GM21529 (cell line): Measurements from ENCODE around the gene C10orf67.
"Not testable (repeated sequence)": the region's sequence is repeated elsewhere in the genome, so short reads cannot be mapped to it uniquely, and the experiment has no call there.

Source experiments
- ATAC-seq: cut with Tn5 transposase; IDR thresholded peaks from one replicate; pipeline ENCODE4 v1.9.1; 2021; ENCODE audit not compliant: unreplicated experiment

C10orf67 gene

GRCh38 chr10:23281044-23281433, 63.6 kb downstream of the C10orf67 start:
- ATAC-seq = no peak

GRCh38 chr10:23280419-23281043, 64.1 kb downstream of the C10orf67 start:
- ATAC-seq = no peak

GRCh38 chr10:23275355-23275754, 69.2 kb downstream of the C10orf67 start:
- ATAC-seq = no peak

GRCh38 chr10:23274179-23274578, 70.4 kb downstream of the C10orf67 start:
- not testable (repeated sequence) for ATAC-seq

GRCh38 chr10:23270531-23270930, 74.1 kb downstream of the C10orf67 start:
- ATAC-seq = no peak

- ATAC-seq = no peak
Observed at GRCh38 chr10:23263441-23264164, 81.0 kb downstream of the C10orf67 start.

GRCh38 chr10:23262928-23263327, 81.7 kb downstream of the C10orf67 start:
- no peak for ATAC-seq

- no peak for ATAC-seq
Observed at GRCh38 chr10:23258516-23258915, 86.1 kb downstream of the C10orf67 start.

- no peak for ATAC-seq
Observed at GRCh38 chr10:23253780-23254179, 90.8 kb downstream of the C10orf67 start.

- ATAC-seq = not testable (repeated sequence)
Observed at GRCh38 chr10:23252859-23253258, 91.7 kb downstream of the C10orf67 start.

GRCh38 chr10:23241779-23242178, 102.8 kb downstream of the C10orf67 start:
- not testable (repeated sequence) for ATAC-seq

GRCh38 chr10:23238015-23238414, 106.6 kb downstream of the C10orf67 start:
- no peak for ATAC-seq

- no peak for ATAC-seq
Observed at GRCh38 chr10:23230582-23230981, 114.0 kb downstream of the C10orf67 start.

- ATAC-seq = no peak
Observed at GRCh38 chr10:23217471-23217870, 127.1 kb downstream of the C10orf67 start.

GRCh38 chr10:23205972-23206642, 138.5 kb downstream of the C10orf67 start:
- no peak for ATAC-seq

- no peak for ATAC-seq
Observed at GRCh38 chr10:23204773-23205172, 139.8 kb downstream of the C10orf67 start.

- ATAC-seq = no peak
Observed at GRCh38 chr10:23203369-23204325, 140.9 kb downstream of the C10orf67 start.

GRCh38 chr10:23202779-23203178, 141.8 kb downstream of the C10orf67 start:
- no peak for ATAC-seq

GRCh38 chr10:23201837-23202236, 142.8 kb downstream of the C10orf67 start:
- no peak for ATAC-seq

- ATAC-seq = no peak
Observed at GRCh38 chr10:23200997-23201652, 143.5 kb downstream of the C10orf67 start.
